ENCODE results near the gene APOH.

APOH gene

GRCh38 chr17:66169839-66170238 is 59.4 kb downstream of the APOH start:
- Histone ChIP-seq H3K4me3 (ENCODE audit: low read depth, low read length) (no peak overlapping the region), H3K27ac (no peak overlapping the region), H3K36me3 (replicated peaks) (no peaks in the 10 kb centered on the region), H3K27me3 (replicated peaks) (no peaks in the 10 kb centered on the region)
- in situ Hi-C loops (cut with HindIII; ENCODE audit: low pct_ligation_motif_present, low sequenced_read_pairs): no loop called here
- DNase-seq: no peak
- no peak for TF ChIP-seq CTCF (IDR thresholded peaks at IDR 0.05; ENCODE audit: low read depth, low read length, missing control alignments)

- in situ Hi-C loops (cut with HindIII; ENCODE audit: low pct_ligation_motif_present, low sequenced_read_pairs): no loop called here
- no peaks in the 10 kb centered on the region for H3K27me3 ChIP-seq (replicated peaks)
- no peak for DNase-seq
- H3K4me3 ChIP-seq (ENCODE audit: low read depth, low read length): no peak overlapping the region
- H3K36me3 ChIP-seq (replicated peaks): no peaks in the 10 kb centered on the region
- no peak overlapping the region for H3K27ac ChIP-seq
- TF ChIP-seq CTCF (IDR thresholded peaks at IDR 0.05; ENCODE audit: low read depth, low read length, missing control alignments): no peak
Measured at GRCh38 chr17:66167189-66167815, 61.9 kb downstream of the APOH start.

GRCh38 chr17:66165537-66166123 is 63.6 kb downstream of the APOH start:
- Histone ChIP-seq H3K27ac (no peak overlapping the region), H3K27me3 (replicated peaks) (no peaks in the 10 kb centered on the region), H3K4me3 (ENCODE audit: low read depth, low read length) (no peak overlapping the region), H3K36me3 (replicated peaks) (no peaks in the 10 kb centered on the region)
- in situ Hi-C loops (cut with HindIII; ENCODE audit: low pct_ligation_motif_present, low sequenced_read_pairs): no loop called here
- peak; percentile 45 for TF ChIP-seq CTCF (IDR thresholded peaks at IDR 0.05; ENCODE audit: low read depth, low read length, missing control alignments)
- peak; percentile 41 for DNase-seq

Measured in brain microvascular endothelial cell (primary cell).